Measurements from ENCODE around the gene EP400.

EP400 gene

GRCh38 chr12:131927110-131928079 lies 22.3 kb upstream of the EP400 start:
- no peak for DNase-seq

GRCh38 chr12:131928080-131928710 lies 21.5 kb upstream of the EP400 start:
- no peak for DNase-seq

- DNase-seq = peak; percentile 85 to 93 (median 91)
These were observed 20.8 kb upstream of the EP400 start, which contains the start of gene PUS1 for GRCh38 chr12:131928711-131929580. PUS1 (plus strand) TSS chr12:131929276; CDS start chr12:131929723, 447 bp downstream.

GRCh38 chr12:131929581-131930456 lies 19.9 kb upstream of the EP400 start:
- peak in 2 of 5 donors; percentile 27 to 29 for DNase-seq

GRCh38 chr12:131930510-131930909 lies 19.2 kb upstream of the EP400 start:
- no peak for DNase-seq

- DNase-seq = no peak
These were observed 16.4 kb upstream of the EP400 start for GRCh38 chr12:131933387-131933786.

- no peak for DNase-seq
These were observed 15.2 kb upstream of the EP400 start for GRCh38 chr12:131934535-131934934.

- DNase-seq = no peak
These were observed 11.7 kb upstream of the EP400 start for GRCh38 chr12:131938082-131938481.

GRCh38 chr12:131939007-131939406 lies 10.7 kb upstream of the EP400 start:
- DNase-seq = no peak

GRCh38 chr12:131940141-131940547 lies 9.6 kb upstream of the EP400 start:
- no peak for DNase-seq

GRCh38 chr12:131941116-131941986 lies 8.4 kb upstream of the EP400 start:
- DNase-seq = no peak

GRCh38 chr12:131941987-131942341 lies 7.8 kb upstream of the EP400 start:
- no peak for DNase-seq

- DNase-seq = no peak
These were observed 7.1 kb upstream of the EP400 start for GRCh38 chr12:131942671-131943070.

- no peak for DNase-seq
These were observed 6.4 kb upstream of the EP400 start for GRCh38 chr12:131943389-131943788.

- no peak for DNase-seq
These were observed 5.9 kb upstream of the EP400 start for GRCh38 chr12:131943876-131944275.

- DNase-seq = no peak
These were observed 5.0 kb upstream of the EP400 start for GRCh38 chr12:131944601-131945251.

- no peak for DNase-seq
These were observed 3.0 kb upstream of the EP400 start for GRCh38 chr12:131946757-131947156.

GRCh38 chr12:131947482-131948027 lies 2.2 kb upstream of the EP400 start:
- DNase-seq = no peak

- DNase-seq = no peak
These were observed 1.5 kb upstream of the EP400 start for GRCh38 chr12:131948166-131948712.

Measured in T-helper 1 cell (primary cell).